Measurements from ENCODE around the gene KCTD8.

- TF ChIP-seq CTCF (IDR thresholded peaks at IDR 0.05; ENCODE audit: insufficient read depth, low read depth, low read length) (no peak), EZH2 (IDR thresholded peaks at IDR 0.05; ENCODE audit: insufficient read depth, low read length) (no peak)
Observed at GRCh38 chr4:44221407-44221806, 227.2 kb downstream of the KCTD8 start.
